Thoracic aorta (tissue), 2 donors: ENCODE data around the gene MME. TPM values are rescaled to one million over a fixed set of nuclear protein-coding genes. Genes with fewer than 3 reads are reported as not detected.

ENCODE experiments used
- ATAC-seq: fragments of 150-250 bp; one replicate; pipeline ENCODE4 v1.8.0; 2017; ENCODE audit warnings: low read depth; ENCODE audit not compliant: insufficient number of reproducible peaks, low FRiP score
- DNase-seq: peaks from one replicate; pipeline ENCODE4 v3.0.0-alpha.2; 2020; ENCODE audit warnings: low spot score
- H3K27ac ChIP-seq, 2 donors: fragments of 200-600 bp; sonication (generic); 1 replicate in 1 of 2; 2 replicates in 1 of 2; pipeline ENCODE4 v1.5.1; 2016; ENCODE audit warnings: mild to moderate bottlenecking in 2 of 2, moderate library complexity in 2 of 2
- H3K27me3 ChIP-seq: fragments of 200-600 bp; sonication (generic); replicated peaks from 2 replicates; pipeline ENCODE4 v1.6.0; 2016; ENCODE audit warnings: mild to moderate bottlenecking; ENCODE audit not compliant: insufficient read depth
- H3K36me3 ChIP-seq: fragments of 200-600 bp; sonication (generic); one replicate; pipeline ENCODE4 v1.5.1; 2016
- H3K4me1 ChIP-seq, 2 donors: fragments of 200-600 bp; sonication (generic); 1 replicate in 1 of 2; 2 replicates in 1 of 2; pipeline versions ENCODE4 v1.5.1 to v1.6.0; 2016; ENCODE audit warnings: low read depth in 2 of 2, mild to moderate bottlenecking in 1 of 2; ENCODE audit not compliant: control insufficient read depth in 1 of 2
- H3K4me3 ChIP-seq: fragments of 200-600 bp; sonication (generic); 2 replicates; pipeline ENCODE4 v1.5.1; 2016; ENCODE audit warnings: mild to moderate bottlenecking
- H3K9me3 ChIP-seq: fragments of 200-600 bp; sonication (generic); 2 replicates; pipeline ENCODE4 v1.5.1; 2016
- CTCF ChIP-seq: fragments of 200-600 bp; sonication (generic); IDR thresholded peaks from one replicate; pipeline ENCODE4 v1.5.1; 2019; ENCODE audit warnings: antibody characterized with exemption
- total RNA-seq, 2 donors: library from RNA; depleted of rRNA; stranded (reverse); fragments of >200 nt; gene quantifications; one replicate each; pipeline versions ENCODE4 v1.1.0 to v1.2.3, GENCODE V29; 2016

Gene MME
- total RNA-seq, 2 donors from 2014 or later = 3.6 to 4.3 TPM

DNA sequence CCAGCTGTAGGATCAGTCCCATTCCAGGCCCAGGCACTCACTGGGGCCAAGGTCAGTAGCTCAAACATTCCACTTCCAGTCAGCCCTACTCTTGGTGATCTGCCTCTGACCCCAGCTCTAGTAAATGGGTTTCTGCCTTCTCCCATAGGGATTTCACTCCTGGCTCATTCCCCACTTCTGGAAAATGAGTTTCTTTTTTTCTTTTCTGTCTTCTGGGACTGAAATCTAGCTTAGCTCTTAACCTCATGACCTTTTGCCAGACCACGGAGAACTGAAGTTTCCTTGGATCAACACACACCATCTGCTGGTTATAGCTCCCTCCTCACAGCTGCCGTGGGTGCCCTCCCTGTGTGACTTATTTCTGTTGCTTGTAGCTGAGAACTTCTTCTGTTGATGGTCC is 21.3 kb downstream of the MME start:
- no peaks in the 10 kb centered on the region for H3K27me3 ChIP-seq
- H3K9me3 ChIP-seq = no peaks in the 10 kb centered on the region
- no peaks in the 10 kb centered on the region for H3K36me3 ChIP-seq
- no peak for ATAC-seq
- no peak for TF ChIP-seq CTCF
- H3K27ac ChIP-seq = no peak overlapping the region
- no peak for DNase-seq
- no peak overlapping the region for H3K4me3 ChIP-seq
- H3K4me1 ChIP-seq = no peaks in the 10 kb centered on the region

- Histone ChIP-seq H3K4me1 (no peaks in the 10 kb centered on the region), H3K4me3 (no peak overlapping the region), H3K27me3 (no peaks in the 10 kb centered on the region), H3K27ac (no peak overlapping the region), H3K36me3 (no peaks in the 10 kb centered on the region), H3K9me3 (no peaks in the 10 kb centered on the region)
- no peak for TF ChIP-seq CTCF
- DNase-seq = no peak
- no peak for ATAC-seq
Observed at GRCh38 chr3:155102329-155102728, 22.2 kb downstream of the MME start.

DNA sequence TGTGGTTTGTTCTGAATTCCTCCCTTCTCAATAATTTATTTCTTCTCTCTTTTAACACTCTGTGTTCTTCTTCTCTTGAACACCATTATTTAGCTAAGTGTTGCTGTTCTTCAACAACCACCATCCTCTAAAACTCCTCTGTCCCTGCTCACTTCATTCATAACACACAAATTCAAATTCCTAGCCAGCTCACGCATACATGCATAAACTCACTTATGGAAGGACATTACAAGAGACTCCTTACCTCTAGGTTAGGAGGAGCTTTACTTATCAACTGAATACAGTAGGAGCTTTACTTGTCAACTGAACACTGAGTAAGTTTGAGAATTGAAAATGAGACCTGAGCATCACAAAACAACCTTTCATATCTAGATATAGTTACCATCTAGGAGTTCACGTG is 23.6 kb downstream of the MME start:
- ATAC-seq (no peak), DNase-seq (no peak)
- no peak overlapping the region for H3K27ac ChIP-seq
- no peaks in the 10 kb centered on the region for H3K36me3 ChIP-seq
- no peaks in the 10 kb centered on the region for H3K27me3 ChIP-seq
- no peaks in the 10 kb centered on the region for H3K9me3 ChIP-seq
- no peaks in the 10 kb centered on the region for H3K4me1 ChIP-seq
- no peak overlapping the region for H3K4me3 ChIP-seq
- TF ChIP-seq CTCF = no peak

DNA sequence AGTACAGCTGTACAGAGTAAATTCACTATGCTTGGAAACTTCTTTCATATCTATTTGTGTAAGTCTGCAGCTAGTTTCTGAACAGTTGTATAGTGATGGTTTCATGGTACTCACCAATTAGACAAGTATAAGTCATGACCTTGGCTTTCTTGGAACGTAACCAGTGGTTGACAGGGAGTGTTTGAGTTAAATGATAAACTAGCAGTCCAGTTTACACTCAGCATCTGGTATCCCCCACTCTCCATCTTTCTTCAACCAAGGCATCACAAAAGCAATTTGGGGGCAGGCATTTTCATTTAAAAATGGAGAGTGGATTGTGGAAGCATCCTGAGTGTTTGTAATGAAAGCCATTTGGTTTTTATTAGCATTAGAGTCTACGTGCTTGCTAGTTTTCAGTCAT is 26.0 kb downstream of the MME start:
- Histone ChIP-seq H3K36me3 (no peaks in the 10 kb centered on the region), H3K27me3 (no peaks in the 10 kb centered on the region), H3K4me3 (no peak overlapping the region), H3K4me1 (no peaks in the 10 kb centered on the region), H3K9me3 (no peaks in the 10 kb centered on the region), H3K27ac (no peak overlapping the region)
- no peak for ATAC-seq
- DNase-seq = no peak
- no peak for TF ChIP-seq CTCF

DNA sequence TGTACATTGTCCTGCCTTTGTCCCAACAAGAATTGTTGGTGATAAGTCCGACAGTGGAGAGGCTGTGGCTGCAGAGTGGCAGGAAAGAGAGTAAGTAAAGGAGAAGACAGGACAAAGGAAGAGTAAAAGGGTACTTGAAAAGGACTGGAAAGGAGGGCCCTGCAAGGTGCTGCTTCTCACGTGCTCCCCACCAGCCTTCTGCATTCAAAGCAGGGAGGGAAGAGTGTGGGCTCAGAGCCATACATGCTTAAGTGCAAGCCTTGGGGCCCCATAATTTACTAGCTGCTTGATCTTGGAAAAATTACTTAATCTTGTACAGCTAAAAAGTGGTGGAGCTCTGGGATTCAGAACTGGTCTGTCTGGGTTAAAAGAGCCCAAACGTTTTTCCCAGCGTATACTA is 29.9 kb downstream of the MME start:
- Histone ChIP-seq H3K36me3 (no peaks in the 10 kb centered on the region), H3K4me3 (no peak overlapping the region), H3K4me1 (no peaks in the 10 kb centered on the region), H3K27ac (no peak overlapping the region), H3K27me3 (no peaks in the 10 kb centered on the region), H3K9me3 (no peaks in the 10 kb centered on the region)
- ATAC-seq = no peak
- no peak for TF ChIP-seq CTCF
- no peak for DNase-seq
